Neuronal stem cell (in vitro differentiated cells): ENCODE results near the gene CT45A2.
"Not testable (repeated sequence)": the region's sequence is repeated elsewhere in the genome, so short reads cannot be mapped to it uniquely, and the experiment has no call there.

ENCODE experiments used
- DNase-seq: peaks from one replicate; pipeline ENCODE4 v3.0.0-alpha.2; 2013; ENCODE audit warnings: low spot score
- H2AFZ ChIP-seq: one replicate; pipeline ENCODE4 v1.6.1; 2013; ENCODE audit warnings: mild to moderate bottlenecking, low read length, inconsistent platforms
- H2AK5ac ChIP-seq: 2 replicates; pipeline ENCODE4 v1.6.1; 2013; ENCODE audit warnings: low read depth, mild to moderate bottlenecking, inconsistent platforms, low read length, moderate library complexity, mixed read lengths
- H2BK120ac ChIP-seq: 2 replicates; pipeline ENCODE4 v1.6.1; 2013; ENCODE audit warnings: low read depth, mild to moderate bottlenecking, inconsistent platforms, low read length, moderate library complexity, mixed read lengths
- H2BK12ac ChIP-seq: one replicate; pipeline ENCODE4 v1.6.1; 2013; ENCODE audit warnings: low read length, inconsistent platforms
- H2BK15ac ChIP-seq: 2 replicates; pipeline ENCODE4 v1.6.1; 2013; ENCODE audit warnings: mild to moderate bottlenecking, low read length, inconsistent platforms, mixed read lengths
- H2BK5ac ChIP-seq: one replicate; pipeline ENCODE4 v1.6.1; 2013; ENCODE audit warnings: inconsistent platforms, mild to moderate bottlenecking, low read length, moderate library complexity
- H3K14ac ChIP-seq: one replicate; pipeline ENCODE4 v1.6.1; 2013; ENCODE audit warnings: low read length, inconsistent platforms
- H3K18ac ChIP-seq: 2 replicates; pipeline ENCODE4 v1.6.1; 2013; ENCODE audit warnings: low read length, inconsistent platforms
- H3K23ac ChIP-seq: 2 replicates; pipeline ENCODE4 v1.6.1; 2013; ENCODE audit warnings: low read depth, mild to moderate bottlenecking, mixed read lengths, low read length, inconsistent platforms; ENCODE audit not compliant: poor library complexity
- H3K27ac ChIP-seq: replicated peaks from 3 replicates; pipeline ENCODE4 v1.5.1; 2013; ENCODE audit warnings: low read length, inconsistent platforms
- H3K27me3 ChIP-seq, 3 experiments: 2 replicates each; pipeline ENCODE4 v1.6.1; 2013; ENCODE audit warnings: low read length in 3 of 3, mild to moderate bottlenecking in 2 of 3, inconsistent platforms in 1 of 3, low read depth in 1 of 3, mixed read lengths in 1 of 3, moderate library complexity in 1 of 3; ENCODE audit not compliant: control insufficient read depth in 3 of 3, insufficient read depth in 3 of 3
- H3K36me3 ChIP-seq, 2 donors: replicated peaks in 1 of 2; 2 replicates each; pipeline ENCODE4 v1.6.1; 2013; ENCODE audit warnings: low read length in 2 of 2; ENCODE audit not compliant: control insufficient read depth in 2 of 2, insufficient read depth in 2 of 2
- H3K4ac ChIP-seq: 2 replicates; pipeline ENCODE4 v1.6.1; 2013; ENCODE audit warnings: inconsistent platforms, mild to moderate bottlenecking, low read length, moderate library complexity
- H3K4me1 ChIP-seq, 2 donors: 1 replicate in 1 of 2; 2 replicates in 1 of 2; pipeline ENCODE4 v1.6.1; 2013; ENCODE audit warnings: low read length in 2 of 2, low read depth in 1 of 2; ENCODE audit not compliant: control insufficient read depth in 2 of 2, insufficient read depth in 1 of 2
- H3K4me2 ChIP-seq: one replicate; pipeline ENCODE4 v1.6.1; 2013; ENCODE audit warnings: mild to moderate bottlenecking, low read length, inconsistent platforms; ENCODE audit not compliant: insufficient read depth, poor library complexity, severe bottlenecking
- H3K4me3 ChIP-seq, 2 donors: 2 replicates each; pipeline ENCODE4 v1.5.1; 2013; ENCODE audit warnings: low read length in 2 of 2, mild to moderate bottlenecking in 2 of 2, inconsistent platforms in 1 of 2, moderate library complexity in 1 of 2
- H3K79me1 ChIP-seq: one replicate; pipeline ENCODE4 v1.6.1; 2013; ENCODE audit warnings: low read depth, mild to moderate bottlenecking, inconsistent platforms, low read length, moderate library complexity
- H3K9ac ChIP-seq: one replicate; pipeline ENCODE4 v1.6.1; 2013; ENCODE audit warnings: mild to moderate bottlenecking, low read depth, low read length, inconsistent platforms; ENCODE audit not compliant: poor library complexity
- H3K9me3 ChIP-seq, 2 donors: replicated peaks in 1 of 2; 2 replicates each; pipeline versions ENCODE3 to v1.6.1; 2013; ENCODE audit warnings: low read length in 2 of 2, mild to moderate bottlenecking in 2 of 2, inconsistent platforms in 1 of 2, low read depth in 1 of 2, mixed read lengths in 1 of 2, moderate library complexity in 1 of 2; ENCODE audit not compliant: control insufficient read depth in 2 of 2, insufficient read depth in 1 of 2
- H4K8ac ChIP-seq: one replicate; pipeline ENCODE4 v1.6.1; 2013; ENCODE audit warnings: low read depth, mild to moderate bottlenecking, inconsistent platforms, low read length, moderate library complexity
- H4K91ac ChIP-seq: one replicate; pipeline ENCODE4 v1.6.1; 2013; ENCODE audit warnings: low read length, low read depth, mild to moderate bottlenecking, inconsistent platforms; ENCODE audit not compliant: poor library complexity
- WGBS, 2 donors: extraction: QIAGEN DNeasy Blood & Tissue Kit; methylation state at CpG; one replicate each; pipeline ENCODE4 v1.1.7; 2013; ENCODE audit warnings: missing lambda C conversion rate in 2 of 2, mixed read lengths in 1 of 2; ENCODE audit not compliant: insufficient read length in 2 of 2, insufficient replicate concordance in 1 of 2; ENCODE audit errors: extremely low coverage in 2 of 2; 5-methylcytosine and 5-hydroxymethylcytosine counted together

Gene CT45A2

DNA sequence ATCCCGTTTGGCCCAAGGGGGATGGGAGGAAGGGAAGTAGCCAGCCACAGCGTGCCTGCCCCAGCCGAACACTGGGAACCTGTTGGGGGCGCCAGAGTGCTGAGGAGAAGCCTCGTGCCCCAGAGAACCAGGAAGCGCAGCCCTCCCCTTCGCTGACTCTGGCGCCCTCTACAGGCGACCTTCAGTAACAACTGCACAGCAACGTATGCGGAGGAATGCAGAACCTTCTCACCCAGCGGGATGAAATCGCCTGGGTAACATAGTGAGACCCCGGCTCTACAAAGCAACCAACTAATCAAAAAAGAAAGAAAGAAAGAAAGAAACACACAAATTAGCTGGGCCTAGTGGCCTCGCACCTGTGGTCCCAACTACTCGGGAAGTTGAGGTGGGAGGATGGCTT is 34.4 kb downstream of the CT45A2 start, which contains the start of gene CT45A5:
CT45A5 (minus strand) TSS at position 101 of the 400 bp plus-strand sequence. CDS start 3,774 bp downstream, outside the sequence.
- H3K9ac ChIP-seq, H3K4me2 ChIP-seq, H4K91ac ChIP-seq, H2BK12ac ChIP-seq, H3K4me1 ChIP-seq, H3K4ac ChIP-seq, H3K23ac ChIP-seq, H2BK15ac ChIP-seq, H3K9me3 ChIP-seq, H2AFZ ChIP-seq, H3K27me3 ChIP-seq, H2BK5ac ChIP-seq, H4K8ac ChIP-seq, H3K14ac ChIP-seq, H3K18ac ChIP-seq, H3K4me3 ChIP-seq, DNase-seq, H3K36me3 ChIP-seq, H2AK5ac ChIP-seq, H2BK120ac ChIP-seq, H3K79me1 ChIP-seq, H3K27ac ChIP-seq: not testable (repeated sequence)
- no CpG with 5 or more reads among the region's 16 CpGs for WGBS, 2 donors

DNA sequence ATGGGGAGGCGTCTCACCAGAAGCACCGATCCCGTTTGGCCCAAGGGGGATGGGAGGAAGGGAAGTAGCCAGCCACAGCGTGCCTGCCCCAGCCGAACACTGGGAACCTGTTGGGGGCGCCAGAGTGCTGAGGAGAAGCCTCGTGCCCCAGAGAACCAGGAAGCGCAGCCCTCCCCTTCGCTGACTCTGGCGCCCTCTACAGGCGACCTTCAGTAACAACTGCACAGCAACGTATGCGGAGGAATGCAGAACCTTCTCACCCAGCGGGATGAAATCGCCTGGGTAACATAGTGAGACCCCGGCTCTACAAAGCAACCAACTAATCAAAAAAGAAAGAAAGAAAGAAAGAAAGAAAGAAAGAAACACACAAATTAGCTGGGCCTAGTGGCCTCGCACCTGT is 51.7 kb downstream of the CT45A2 start, which contains the start of gene CT45A3:
CT45A3 (minus strand) TSS at position 101 of the 400 bp plus-strand sequence. CDS start 3,747 bp downstream, outside the sequence.
- not testable (repeated sequence) for H3K79me1 ChIP-seq, H3K36me3 ChIP-seq, H3K4me3 ChIP-seq, H3K9me3 ChIP-seq, H2BK5ac ChIP-seq, H3K27me3 ChIP-seq, H4K91ac ChIP-seq, H3K23ac ChIP-seq, H3K14ac ChIP-seq, H3K9ac ChIP-seq, H3K27ac ChIP-seq, H3K4me2 ChIP-seq, H3K4me1 ChIP-seq, H2BK15ac ChIP-seq, H3K18ac ChIP-seq, H4K8ac ChIP-seq, DNase-seq, H2AFZ ChIP-seq, H2BK120ac ChIP-seq, H2BK12ac ChIP-seq, H2AK5ac ChIP-seq, H3K4ac ChIP-seq
- WGBS, 2 donors = no CpG with 5 or more reads among the region's 17 CpGs
